H1 (cell line): ENCODE data around the gene TXNDC15. TPM values are rescaled to one million over a fixed set of nuclear protein-coding genes. Genes with fewer than 3 reads are reported as not detected.

Source experiments
- BACH1 ChIP-seq: IDR thresholded peaks from 2 replicates; pipeline ENCODE4 v1.6.1; 2012; ENCODE audit warnings: low read length, improper control_type of control experiment
- CHD7 ChIP-seq: fragments of 300-600 bp; sonication (generic); IDR thresholded peaks from 2 replicates; pipeline ENCODE4 v1.7.1; 2012; ENCODE audit warnings: low read length, moderate library complexity, mild to moderate bottlenecking, inconsistent platforms; ENCODE audit not compliant: insufficient replicate concordance
- CREB1 ChIP-seq: IDR thresholded peaks from 2 replicates; pipeline ENCODE4 v1.6.1; 2012; ENCODE audit warnings: inconsistent platforms
- KDM1A ChIP-seq: fragments of 200-600, 300-600 bp; sonication (generic); IDR thresholded peaks from 2 replicates; pipeline ENCODE4 v1.7.1; 2016; ENCODE audit warnings: mild to moderate bottlenecking, low read length, borderline replicate concordance
- SAP30 ChIP-seq: fragments of 300-600 bp; sonication (generic); IDR thresholded peaks from 2 replicates; pipeline ENCODE4 v1.7.1; 2012; ENCODE audit warnings: low read length, moderate library complexity, mild to moderate bottlenecking, inconsistent platforms; ENCODE audit not compliant: insufficient read depth, insufficient replicate concordance
- SUZ12 ChIP-seq: fragments of 200-600 bp; sonication (generic); IDR thresholded peaks from 2 replicates; pipeline ENCODE4 v1.6.1; 2012; ENCODE audit warnings: mild to moderate bottlenecking, inconsistent platforms, low read length, moderate library complexity, mixed read lengths
- polyA plus RNA-seq, 7 experiments: library from polyadenylated mRNA; depleted of rRNA in 3 of 7; stranded (reverse) in 5 of 7; unstranded in 2 of 7; fragments of >200 nt in 5 of 7; fragments of 200-250 nt in 2 of 7; gene quantifications; 1 replicate in 5 of 7; 2 replicates in 1 of 7; 4 replicates in 1 of 7; pipeline versions ENCODE4 v1.2.1 to v1.2.3, GENCODE V29; 2011 to 2013; ENCODE audit warnings: missing spikeins in 2 of 7, mixed read lengths in 2 of 7
- total RNA-seq: library from RNA; stranded (reverse); fragmentation: NEBNext Ultra II Directional; extraction: Animal tissue kit (Norgen Biotek cat#: 25700); gene quantifications from 2 replicates; pipeline ENCODE4 v1.2.1, GENCODE V29; 2021

TXNDC15 gene
- total and polyA plus RNA-seq, 2 of the 8 experiments (the other 6 are each of a cell fraction or from before 2014, with no cell fraction given): 20.1 to 30.8 TPM

- TF ChIP-seq CHD7 (no peak), BACH1 (no peak), SUZ12 (no peak), KDM1A (no peak), CREB1 (no peak), SAP30 (no peak)
- TF ChIP-seq, all 59 proteins: peak for 0
Observed at GRCh38 chr5:134906811-134907210, 32.6 kb downstream of the TXNDC15 start (continued).
